22Rv1 (cell line): ENCODE results near the gene PHLDA2.

Experiments
- ZFX ChIP-seq: fragments of 450-650 bp; IDR thresholded peaks from 2 replicates; pipeline ENCODE4 v1.6.1; 2017; ENCODE audit warnings: antibody characterized with exemption, borderline replicate concordance
- TF ChIP-seq, protein P1 (sequence below): fragments of 450-650 bp; IDR thresholded peaks from 2 replicates; pipeline ENCODE4 v1.5.1; 2017; ENCODE audit warnings: mild to moderate bottlenecking

DNA sequence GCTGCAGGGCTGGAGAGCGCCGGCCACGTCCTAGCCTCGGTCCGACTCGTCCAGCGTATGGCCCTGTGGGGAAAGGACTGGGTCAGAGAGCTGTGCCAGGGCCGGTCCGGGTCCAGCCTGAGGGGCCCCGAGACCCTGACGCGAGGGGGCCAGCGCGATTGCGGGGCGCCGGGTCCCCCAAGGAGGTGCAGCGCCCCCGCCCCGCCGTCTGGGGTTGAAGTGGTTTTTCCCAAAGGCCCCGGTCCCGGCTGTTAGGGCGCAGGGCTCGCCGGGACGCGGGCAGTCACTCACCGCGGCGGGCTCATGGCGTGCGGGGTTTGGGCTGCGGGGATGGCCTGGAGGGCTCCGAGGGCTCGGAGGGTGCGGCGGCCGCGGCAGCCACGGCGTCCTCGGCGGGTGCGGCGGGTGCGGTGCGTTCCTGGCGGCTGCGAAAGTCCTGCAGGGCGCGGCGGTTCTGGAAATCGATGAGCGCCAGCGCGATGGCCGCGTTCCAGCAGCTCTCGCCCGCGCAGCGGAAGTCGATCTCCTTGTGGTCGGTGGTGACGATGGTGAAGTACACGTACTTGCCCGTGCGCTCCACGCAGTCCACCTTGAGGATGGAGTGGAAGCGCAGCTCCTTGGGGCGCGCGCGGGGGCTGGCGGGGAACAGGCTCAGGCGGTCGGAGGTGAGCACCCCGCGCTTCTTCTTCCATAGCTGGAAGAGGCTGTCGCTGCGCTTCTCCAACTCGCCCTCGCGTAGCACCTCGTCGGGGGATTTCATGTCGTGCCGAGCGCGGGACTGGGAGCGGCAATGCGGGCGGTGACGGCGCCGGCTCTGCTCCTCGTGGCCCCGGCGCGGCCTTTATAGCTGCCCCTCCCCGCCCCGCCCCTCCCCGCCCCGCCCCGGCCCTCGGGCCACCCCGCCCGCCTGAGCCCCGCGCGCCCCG, at the start of gene PHLDA2:
- TF ChIP-seq, protein P1, sequence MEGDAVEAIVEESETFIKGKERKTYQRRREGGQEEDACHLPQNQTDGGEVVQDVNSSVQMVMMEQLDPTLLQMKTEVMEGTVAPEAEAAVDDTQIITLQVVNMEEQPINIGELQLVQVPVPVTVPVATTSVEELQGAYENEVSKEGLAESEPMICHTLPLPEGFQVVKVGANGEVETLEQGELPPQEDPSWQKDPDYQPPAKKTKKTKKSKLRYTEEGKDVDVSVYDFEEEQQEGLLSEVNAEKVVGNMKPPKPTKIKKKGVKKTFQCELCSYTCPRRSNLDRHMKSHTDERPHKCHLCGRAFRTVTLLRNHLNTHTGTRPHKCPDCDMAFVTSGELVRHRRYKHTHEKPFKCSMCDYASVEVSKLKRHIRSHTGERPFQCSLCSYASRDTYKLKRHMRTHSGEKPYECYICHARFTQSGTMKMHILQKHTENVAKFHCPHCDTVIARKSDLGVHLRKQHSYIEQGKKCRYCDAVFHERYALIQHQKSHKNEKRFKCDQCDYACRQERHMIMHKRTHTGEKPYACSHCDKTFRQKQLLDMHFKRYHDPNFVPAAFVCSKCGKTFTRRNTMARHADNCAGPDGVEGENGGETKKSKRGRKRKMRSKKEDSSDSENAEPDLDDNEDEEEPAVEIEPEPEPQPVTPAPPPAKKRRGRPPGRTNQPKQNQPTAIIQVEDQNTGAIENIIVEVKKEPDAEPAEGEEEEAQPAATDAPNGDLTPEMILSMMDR: peak; percentile 16; the same call in 1 of the 2 replicates
- no peak for TF ChIP-seq ZFX
